Measurements from ENCODE around the gene WDR33.

DNA sequence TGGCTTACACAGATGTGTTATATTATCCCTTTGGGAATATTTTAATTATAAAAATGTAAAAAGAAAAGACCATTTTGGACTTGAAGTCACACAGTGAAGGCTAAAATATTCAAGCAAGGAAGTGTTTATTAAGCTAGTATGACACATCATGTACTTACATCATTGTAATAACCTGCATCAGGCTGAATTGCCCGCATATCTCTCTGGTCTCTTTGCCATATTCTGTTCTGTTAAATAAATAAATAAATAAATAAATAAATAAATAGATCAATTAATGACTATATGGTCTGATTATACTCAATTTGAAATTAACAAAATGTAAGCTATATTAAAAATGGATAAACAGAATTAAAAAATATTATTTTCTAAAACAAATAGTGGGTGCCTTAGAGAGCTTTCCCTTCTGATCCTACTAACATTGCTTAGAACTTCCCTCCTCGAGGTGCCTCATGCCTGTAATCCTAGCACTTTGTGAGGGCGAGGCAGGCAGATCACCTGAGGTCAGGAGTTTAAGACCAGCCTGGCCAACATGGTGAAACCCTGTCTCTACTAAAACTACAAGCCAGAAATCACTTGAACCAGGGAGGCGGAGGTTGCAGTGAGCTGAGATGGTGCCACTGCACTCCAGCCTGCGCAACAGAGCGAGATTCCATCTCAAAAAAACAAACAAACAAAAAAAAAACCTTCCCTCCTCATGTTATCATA is 42.0 kb downstream of the WDR33 start:
- TF ChIP-seq RAD21 (IDR thresholded peaks at IDR 0.05; ENCODE audit: low read depth) (no peak), EGR1 (IDR thresholded peaks at IDR 0.05) (no peak), MAX (IDR thresholded peaks at IDR 0.05) (no peak), EP300 (IDR thresholded peaks at IDR 0.05; ENCODE audit: borderline replicate concordance) (no peak), CREB1 (IDR thresholded peaks at IDR 0.05; ENCODE audit: low read depth) (no peak)

Measured in Ishikawa (cell line).